Measurements from ENCODE around the gene TSPEAR. TPM values are rescaled to one million over a fixed set of nuclear protein-coding genes. Genes with fewer than 3 reads are reported as not detected.

The TSPEAR gene
- total RNA-seq, 2 donors from 2014 or later = not detected

- no peaks in the 10 kb centered on the region for H3K9me3 ChIP-seq
- H3K36me3 ChIP-seq = no peaks in the 10 kb centered on the region
- TF ChIP-seq CTCF (IDR thresholded peaks at IDR 0.05) = no peak
- DNase-seq (ENCODE audit: low spot score) = no peak
- no peak overlapping the region for H3K27ac ChIP-seq
- no peaks in the 10 kb centered on the region for H3K27me3 ChIP-seq
- H3K4me3 ChIP-seq = no peak overlapping the region
- peaks cover 0 to 2% of the 10 kb centered on the region in 2 donors for H3K4me1 ChIP-seq
These were observed 195.8 kb downstream of the TSPEAR start for GRCh38 chr21:44515359-44516165.

- Histone ChIP-seq H3K9me3 (no peaks in the 10 kb centered on the region), H3K36me3 (no peaks in the 10 kb centered on the region), H3K27ac (no peak overlapping the region), H3K4me1 (peaks cover 0 to 9% of the 10 kb centered on the region in 2 donors), H3K27me3 (no peaks in the 10 kb centered on the region), H3K4me3 (no peak overlapping the region)
- no peak for DNase-seq (ENCODE audit: low spot score)
- no peak for TF ChIP-seq CTCF (IDR thresholded peaks at IDR 0.05)
These were observed 196.5 kb downstream of the TSPEAR start for GRCh38 chr21:44514746-44515358.

DNA sequence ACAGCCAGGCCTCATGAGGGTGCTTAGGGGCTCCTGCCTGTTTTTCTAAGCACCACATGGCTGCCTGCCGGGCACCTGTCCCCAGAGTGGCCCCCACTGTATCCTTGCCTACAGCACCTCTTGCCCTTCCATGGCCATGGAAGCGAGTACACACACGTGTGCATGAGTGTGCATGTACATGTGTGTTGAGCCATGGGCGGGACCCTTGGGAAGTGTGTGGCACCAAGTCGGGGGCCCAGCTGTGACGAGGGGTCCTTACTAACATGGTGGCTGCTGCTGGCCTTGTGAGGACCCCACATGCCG, 197.2 kb downstream of the TSPEAR start:
- no peak for TF ChIP-seq CTCF (IDR thresholded peaks at IDR 0.05)
- DNase-seq (ENCODE audit: low spot score) = no peak
- no peaks in the 10 kb centered on the region for H3K36me3 ChIP-seq
- H3K27ac ChIP-seq = no peak overlapping the region
- no peaks in the 10 kb centered on the region for H3K9me3 ChIP-seq
- H3K27me3 ChIP-seq = no peaks in the 10 kb centered on the region
- no peak overlapping the region for H3K4me3 ChIP-seq
- H3K4me1 ChIP-seq = peaks cover 0 to 9% of the 10 kb centered on the region in 2 donors

DNA sequence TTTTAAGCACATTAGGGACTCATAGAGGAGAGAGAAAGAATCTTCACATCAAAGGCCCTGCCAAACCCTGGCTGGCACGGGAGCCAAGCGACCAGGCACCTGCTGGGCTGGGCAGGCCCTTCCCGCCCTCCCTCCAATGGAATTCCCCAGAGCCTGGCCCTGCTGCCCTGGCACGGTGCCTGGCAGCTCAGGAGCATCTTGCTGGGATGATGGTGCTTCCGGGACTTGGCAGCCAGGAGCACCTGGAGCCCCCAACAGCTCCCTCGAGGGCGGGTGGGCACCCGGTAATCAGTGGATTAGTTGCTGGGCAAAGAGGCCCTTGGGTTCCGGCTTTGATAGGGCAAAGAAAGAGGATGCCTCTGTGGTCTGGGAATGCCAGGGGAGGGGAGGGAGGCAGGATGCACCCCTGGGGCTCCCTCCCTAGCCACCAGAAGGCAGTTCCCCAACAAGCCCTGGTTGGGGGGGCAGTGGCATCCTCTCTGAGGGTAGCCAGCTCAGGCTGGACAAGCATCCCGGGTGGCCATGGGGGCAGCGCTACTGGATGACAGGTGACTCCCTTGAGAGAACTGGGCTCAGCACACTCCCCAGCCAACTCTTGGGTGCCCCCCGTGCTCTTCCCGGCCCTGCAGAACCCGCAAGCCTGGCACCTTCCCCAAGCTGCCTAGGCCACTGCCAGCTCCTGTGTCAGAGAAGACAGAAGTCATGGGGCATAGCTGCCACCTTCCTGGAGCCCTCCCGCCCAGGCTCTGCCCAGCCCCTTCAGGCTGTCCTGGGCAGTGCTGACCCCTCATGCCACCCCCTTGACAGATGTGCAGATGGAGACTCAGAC, 197.8 kb downstream of the TSPEAR start:
- no peak for DNase-seq (ENCODE audit: low spot score)
- H3K36me3 ChIP-seq = no peaks in the 10 kb centered on the region

More for the DNA sequence above, 197.8 kb downstream of the TSPEAR start:
- Histone ChIP-seq H3K4me1 (peaks cover 0 to 9% of the 10 kb centered on the region in 2 donors), H3K27ac (no peak overlapping the region), H3K9me3 (no peaks in the 10 kb centered on the region), H3K27me3 (no peaks in the 10 kb centered on the region), H3K4me3 (no peak overlapping the region)
- TF ChIP-seq CTCF (IDR thresholded peaks at IDR 0.05) = no peak

All from right atrium auricular region (tissue), 2 donors.